Kidney (tissue), 14 donors: ENCODE measurements around the gene MMP15. TPM values are rescaled to one million over a fixed set of nuclear protein-coding genes. Genes with fewer than 3 reads are reported as not detected.

Experiments used
- DNase-seq, 5 donors: peaks; one replicate each; pipeline ENCODE4 v3.0.0-alpha.2; 2013 to 2020
- FAIRE-seq: peaks from 2 replicates; lab custom pipeline; 2012; peaks lifted over from hg19 to GRCh38; lab: Jason Lieb, UNC
- H3K27ac ChIP-seq, 2 donors: one replicate each; pipeline ENCODE4 v1.7.0; 2013; ENCODE audit warnings: low read depth in 2 of 2, low read length in 2 of 2, inconsistent platforms in 1 of 2
- H3K27me3 ChIP-seq: one replicate; pipeline ENCODE4 v1.7.1; 2013; ENCODE audit warnings: low read length, inconsistent platforms; ENCODE audit not compliant: control insufficient read depth, insufficient read depth
- H3K36me3 ChIP-seq, 3 donors: one replicate each; pipeline versions ENCODE4 v1.7.0 to v1.7.1; 2013; ENCODE audit warnings: low read length in 3 of 3, control low read depth in 1 of 3, inconsistent platforms in 1 of 3; ENCODE audit not compliant: insufficient read depth in 3 of 3, control insufficient read depth in 2 of 3
- H3K4me1 ChIP-seq, 3 donors: one replicate each; pipeline versions ENCODE4 v1.7.0 to v1.7.1; 2013; ENCODE audit warnings: low read length in 3 of 3, inconsistent platforms in 1 of 3, low read depth in 1 of 3; ENCODE audit not compliant: control insufficient read depth in 2 of 3, insufficient read depth in 2 of 3
- H3K4me3 ChIP-seq, 3 donors: one replicate each; pipeline versions ENCODE4 v1.7.0 to v1.8.1; 2013; ENCODE audit warnings: low read length in 3 of 3, control low read depth in 1 of 3, inconsistent platforms in 1 of 3
- H3K9ac ChIP-seq, 3 donors: one replicate each; pipeline versions ENCODE4 v1.7.0 to v1.7.1; 2013; ENCODE audit warnings: low read length in 3 of 3, control low read depth in 1 of 3, inconsistent platforms in 1 of 3
- H3K9me3 ChIP-seq, 3 donors: one replicate each; pipeline versions ENCODE4 v1.7.0 to v1.7.1; 2013; ENCODE audit warnings: low read length in 3 of 3, control low read depth in 1 of 3, inconsistent platforms in 1 of 3; ENCODE audit not compliant: control insufficient read depth in 2 of 3, insufficient read depth in 1 of 3
- CTCF ChIP-seq: IDR thresholded peaks from 3 replicates; pipeline ENCODE4 v1.5.1; 2012; ENCODE audit warnings: mild to moderate bottlenecking, moderate library complexity, borderline replicate concordance; ENCODE audit not compliant: insufficient read depth; ENCODE audit errors: extremely low read depth
- intact Hi-C: fragments of 100-400 bp; cut with DNase I; formaldehyde crosslinking; loops from one replicate; pipeline ENCODE4 v1.11.1; 2022
- polyA plus RNA-seq: library from polyadenylated mRNA; stranded (reverse); fragments of 350-450 nt; fragmentation: Illumina TruSeq; extraction: RNeasy Lipid Tissue Mini Kit (QIAGEN cat#74804); gene quantifications from one replicate; pipeline ENCODE4 v1.2.3, GENCODE V29; 2014; ENCODE audit warnings: low read depth, low replicate concordance; ENCODE audit not compliant: insufficient read depth
- total RNA-seq: library from RNA; stranded (reverse); fragmentation: NEBNext Ultra II Directional; extraction: Animal tissue kit (Norgen Biotek cat#: 25700); gene quantifications from one replicate; pipeline ENCODE4 v1.2.1, GENCODE V29; 2021
- donor health status: control.
- donor health status: control.
- donor health status: control.
- donor health status: control.
- donor health status: control.
- donor health status: DM: yes; HTN: yes; CAD: no.
- donor health status: Normal renal cell carcinoma (clear cell type).

MMP15 gene
- total and polyA plus RNA-seq, 2 donors from 2014 or later: 19.1 to 31.4 TPM

- Histone ChIP-seq H3K27ac (peak within 1 kb of the TSS; percentile 85 to 86), H3K27me3 (no peaks in the 10 kb centered on the region), H3K9me3 (no peaks in the 10 kb centered on the region), H3K9ac (peak within 1 kb of the TSS in 2 of 3 donors; percentile 80 to 89), H3K36me3 (peaks cover 0 to 13% (median 5%) of the 10 kb centered on the region in 3 donors), H3K4me3 (peak within 1 kb of the TSS; percentile 62 to 82 (median 78)), H3K4me1 (peaks cover 3 to 20% (median 5%) of the 10 kb centered on the region in 3 donors)
- intact Hi-C loops: loop anchor here (5.0 to 10.0 kb wide), 3 partner anchors 98 to 425 kb away; no protein-coding TSS in a partner anchor
- FAIRE-seq (no peak), DNase-seq (peak in 1 of 5 donors; percentile 78)
- peak; percentile 5 for TF ChIP-seq CTCF
These were observed 25.4 kb upstream of the MMP15 start, which contains the start of gene ZNF319 for GRCh38 chr16:57999971-58000705. ZNF319 (minus strand) TSS chr16:58000672; CDS start chr16:57998265, 2,407 bp downstream.

- no peak for FAIRE-seq
- no peaks in the 10 kb centered on the region for H3K9me3 ChIP-seq
- H3K27ac ChIP-seq: peak within 1 kb of the TSS; percentile 85 to 86
- peak; percentile 75 for TF ChIP-seq CTCF
- peaks cover 3 to 20% (median 5%) of the 10 kb centered on the region in 3 donors for H3K4me1 ChIP-seq
- peak within 1 kb of the TSS in 2 of 3 donors; percentile 69 to 72 for H3K9ac ChIP-seq
- intact Hi-C loops: loop anchor here (10.0 kb wide), 1 partner anchor 426 kb away; no protein-coding TSS in a partner anchor
- no peaks in the 10 kb centered on the region for H3K27me3 ChIP-seq
- H3K36me3 ChIP-seq: peaks cover 0 to 13% (median 5%) of the 10 kb centered on the region in 3 donors
- DNase-seq: peak; percentile 93 to 96 (median 95)
- peak within 1 kb of the TSS; percentile 62 to 82 (median 78) for H3K4me3 ChIP-seq
These were observed 24.6 kb upstream of the MMP15 start, which contains the start of gene USB1 for GRCh38 chr16:58000706-58001676. USB1 (plus strand) TSS chr16:58001407; CDS start chr16:58001484, 77 bp downstream.

- Histone ChIP-seq H3K4me1 (peaks cover 3 to 20% (median 5%) of the 10 kb centered on the region in 3 donors), H3K4me3 (peak overlapping the region in 2 of 3 donors; percentile 71 to 82), H3K27ac (no peak overlapping the region), H3K9me3 (no peaks in the 10 kb centered on the region), H3K36me3 (peaks cover 0 to 12% (median 5%) of the 10 kb centered on the region in 3 donors), H3K27me3 (no peaks in the 10 kb centered on the region), H3K9ac (peak overlapping the region in 1 of 3 donors; percentile 59)
- FAIRE-seq: no peak
- intact Hi-C loops: loop anchor here (10.0 kb wide), 1 partner anchor 427 kb away; no protein-coding TSS in a partner anchor
- no peak for TF ChIP-seq CTCF
- DNase-seq: peak in 2 of 5 donors; percentile 15 to 34
These were observed 23.7 kb upstream of the MMP15 start for GRCh38 chr16:58001781-58002415.
